HG02885 (cell line): ENCODE results near the gene KRT36.

ENCODE experiments used
- ATAC-seq: cut with Tn5 transposase; IDR thresholded peaks from one replicate; pipeline ENCODE4 v1.9.1; 2021; ENCODE audit warnings: mild to moderate bottlenecking; ENCODE audit not compliant: unreplicated experiment, poor library complexity

KRT36 gene

GRCh38 chr17:41483531-41483930 is 6.2 kb downstream of the KRT36 start:
- ATAC-seq, result no peak

DNA sequence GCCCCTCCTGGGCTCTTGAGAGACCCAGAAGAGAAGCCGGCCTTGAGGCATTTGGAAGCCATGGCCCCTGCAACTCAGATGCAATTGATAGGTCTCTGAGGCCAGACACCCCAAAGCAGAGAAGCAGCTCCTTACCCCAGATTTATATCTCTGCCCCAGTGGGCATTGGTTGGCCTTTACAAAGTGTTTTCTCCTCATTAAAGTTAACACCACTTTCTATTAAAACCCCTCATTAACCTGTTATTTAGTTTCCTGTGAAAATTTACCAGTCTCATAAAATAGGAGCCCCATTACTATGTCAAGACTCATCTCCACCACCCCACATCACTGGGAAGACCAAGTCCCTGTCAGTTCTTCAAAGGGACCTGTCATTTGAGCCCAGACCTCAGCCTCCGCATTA is 8.7 kb downstream of the KRT36 start, which contains the start of gene KRT35:
KRT35 (minus strand) TSS at position 116 of the 400 bp plus-strand sequence; CDS start at position 62, 54 bp downstream.
- no peak for ATAC-seq

DNA sequence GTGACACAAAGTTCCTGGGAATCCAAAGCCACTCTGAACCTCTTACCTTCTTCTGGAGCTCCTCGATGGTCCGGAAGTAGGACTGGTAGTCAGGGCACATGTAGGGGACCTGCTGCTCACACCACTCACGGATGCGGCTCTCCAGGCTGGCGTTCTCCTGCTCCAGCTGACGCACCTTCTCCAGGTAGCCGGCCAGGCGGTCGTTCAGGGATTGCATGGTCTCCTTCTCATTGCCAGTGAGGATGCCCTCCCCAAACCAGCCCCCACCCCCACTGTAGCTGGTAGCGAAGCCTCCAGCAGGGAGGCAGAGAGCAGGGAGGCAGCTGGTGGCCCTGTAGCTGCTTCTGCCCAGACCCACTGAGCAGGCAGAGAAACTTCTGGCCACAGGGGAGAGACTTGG is 9.1 kb downstream of the KRT36 start:
- ATAC-seq, result no peak

- no peak for ATAC-seq
These were observed 9.6 kb downstream of the KRT36 start for GRCh38 chr17:41480136-41480535.

- ATAC-seq, result no peak
These were observed 11.5 kb downstream of the KRT36 start for GRCh38 chr17:41478237-41478636.

DNA sequence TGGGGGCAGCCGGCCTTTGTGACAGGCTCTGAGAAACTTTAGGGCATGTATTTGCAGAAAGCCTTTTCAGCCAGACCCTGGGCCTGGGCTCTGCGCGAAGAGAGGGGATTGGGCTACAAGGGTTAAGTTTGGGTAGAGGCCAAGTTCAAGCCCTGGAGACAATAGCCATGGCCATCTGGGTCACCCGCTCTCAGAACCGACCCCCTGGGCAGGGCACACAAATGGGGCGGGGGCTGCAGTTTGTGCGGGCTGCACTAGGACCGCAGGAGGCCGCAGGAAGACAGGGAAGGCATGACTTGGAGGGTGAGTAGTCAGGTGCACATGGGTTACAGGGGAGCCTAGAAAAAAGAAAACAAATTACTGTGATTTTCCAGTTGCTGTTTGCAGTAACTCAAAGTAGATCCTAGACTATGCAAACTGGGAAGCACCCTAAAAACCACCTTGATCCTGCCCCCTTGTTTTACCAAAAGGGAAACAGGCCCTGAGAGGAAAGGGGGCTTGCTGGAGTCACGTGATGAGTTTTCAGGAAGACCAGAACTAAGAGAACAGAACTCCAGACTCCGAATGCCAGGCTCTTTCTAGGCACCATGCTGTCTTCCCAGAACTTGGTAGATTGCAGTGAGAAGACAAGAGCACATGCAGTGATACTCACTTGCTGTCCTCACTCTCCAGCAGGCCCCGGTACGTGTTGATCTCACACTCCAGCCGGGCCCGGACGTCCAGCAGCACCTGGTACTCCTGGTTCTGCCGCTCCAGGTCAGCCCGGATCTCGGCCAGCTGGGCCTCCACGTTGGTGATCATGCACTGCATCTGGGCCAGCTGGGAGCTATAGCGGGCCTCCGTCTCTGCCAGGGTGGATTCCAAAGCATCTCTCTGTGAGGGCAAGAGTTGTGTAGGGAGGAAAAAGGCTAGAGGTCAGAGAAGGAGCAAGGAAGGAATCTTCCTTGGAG is 12.6 kb downstream of the KRT36 start:
- ATAC-seq, result no peak

DNA sequence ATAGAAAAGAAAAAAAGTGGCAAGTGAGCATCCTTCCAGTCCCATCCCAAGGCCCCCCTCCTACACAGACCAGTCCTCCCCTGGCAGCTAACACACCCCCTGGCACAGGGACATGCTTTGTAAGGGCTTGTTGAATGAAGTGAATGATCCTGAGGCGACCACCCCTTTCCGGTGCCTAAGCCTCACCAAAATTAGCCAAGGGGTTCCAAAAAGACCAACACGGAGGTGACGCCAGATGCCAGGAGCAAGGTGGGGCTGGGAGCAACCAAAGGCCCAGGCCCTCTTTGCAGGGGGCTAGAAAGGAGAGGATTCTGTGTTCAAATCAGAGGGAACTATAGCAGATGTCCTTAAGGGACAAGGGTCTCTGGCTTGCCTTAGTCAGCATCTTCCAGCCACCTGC is 14.3 kb downstream of the KRT36 start:
- no peak for ATAC-seq

- no peak for ATAC-seq
These were observed 14.8 kb downstream of the KRT36 start for GRCh38 chr17:41474863-41475262.

DNA sequence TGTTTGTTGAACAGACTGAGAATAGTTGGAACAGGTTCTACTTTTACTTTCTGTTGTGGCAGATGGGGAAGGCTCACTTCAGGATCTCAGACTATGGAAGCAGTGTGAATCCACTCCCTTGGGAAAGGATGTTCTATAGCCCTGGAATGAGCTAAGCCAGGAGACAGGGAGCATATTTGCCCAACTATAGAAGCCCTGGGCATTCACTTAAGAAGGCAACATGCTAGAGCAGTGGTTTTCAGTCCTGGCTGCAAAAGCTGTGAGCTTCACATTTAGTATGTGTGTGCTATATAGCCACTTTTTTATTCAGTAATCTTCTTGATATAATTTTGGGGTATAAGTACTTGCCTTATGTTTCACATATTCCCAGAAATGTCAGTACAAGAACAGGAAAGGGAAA is 21.4 kb downstream of the KRT36 start:
- no peak for ATAC-seq

- ATAC-seq, result no peak
These were observed 22.1 kb downstream of the KRT36 start for GRCh38 chr17:41467561-41467960.

DNA sequence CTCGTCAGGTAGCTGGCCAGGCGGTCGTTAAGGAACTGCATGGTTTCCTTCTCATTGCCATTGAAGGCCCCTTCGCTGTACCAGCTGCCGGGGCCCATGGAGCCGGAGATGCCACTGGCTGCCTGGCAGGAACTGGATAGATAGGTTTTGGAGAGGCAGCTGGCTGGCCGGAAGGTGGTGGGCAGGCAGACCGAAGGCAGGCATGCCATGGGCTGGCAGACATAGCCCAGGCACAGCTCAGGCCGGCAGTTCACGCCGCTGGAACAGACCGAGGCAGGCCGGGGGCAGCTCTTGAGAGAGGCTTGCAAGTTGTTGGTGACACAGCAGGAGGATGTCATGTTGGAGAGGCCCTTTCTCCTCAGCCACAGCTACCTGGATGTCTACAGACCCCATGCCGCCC is 22.7 kb downstream of the KRT36 start, which contains the start of gene KRT32:
KRT32 (minus strand) TSS at position 399 of the 400 bp plus-strand sequence; CDS start at position 338, 61 bp downstream.
- ATAC-seq, result no peak

DNA sequence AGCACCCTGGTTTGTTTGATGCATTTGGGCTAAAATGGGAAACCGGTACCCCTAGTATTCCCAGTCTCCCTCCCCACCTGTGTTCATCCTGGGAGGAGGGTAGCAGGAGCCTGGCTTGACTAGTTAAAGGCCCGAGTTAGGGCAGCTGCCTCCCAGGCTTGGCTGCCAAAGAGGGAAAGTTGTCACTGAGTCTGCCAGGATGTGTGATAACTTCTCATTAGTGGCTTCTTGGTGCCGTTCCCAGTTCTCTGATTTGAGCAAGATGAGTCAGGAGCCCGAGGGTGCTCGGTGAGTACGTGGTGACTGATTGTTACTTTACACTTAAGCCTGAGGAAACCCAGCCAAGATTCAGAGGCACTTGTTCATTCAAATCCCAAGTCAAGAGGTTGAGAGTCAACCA is 25.0 kb downstream of the KRT36 start:
- ATAC-seq, result no peak

DNA sequence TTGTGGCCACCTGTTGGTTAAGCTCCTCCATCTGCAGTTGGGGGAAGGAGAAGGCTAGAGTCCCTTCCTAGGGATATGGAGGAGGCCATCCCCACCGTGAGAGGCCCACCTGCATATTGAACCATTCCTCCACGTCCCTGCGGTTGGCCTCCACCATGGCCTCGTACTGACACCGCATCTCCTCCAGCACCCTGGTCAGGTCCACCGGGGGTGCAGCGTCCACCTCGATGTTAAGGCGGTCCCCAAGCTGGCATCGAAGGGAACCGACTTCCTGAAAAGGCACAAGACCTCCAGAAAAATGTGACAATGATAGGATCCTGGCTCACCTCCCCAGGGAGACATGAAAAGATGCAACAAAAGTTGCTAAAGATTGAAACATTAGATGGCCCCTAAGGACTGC is 25.5 kb downstream of the KRT36 start:
- no peak for ATAC-seq

DNA sequence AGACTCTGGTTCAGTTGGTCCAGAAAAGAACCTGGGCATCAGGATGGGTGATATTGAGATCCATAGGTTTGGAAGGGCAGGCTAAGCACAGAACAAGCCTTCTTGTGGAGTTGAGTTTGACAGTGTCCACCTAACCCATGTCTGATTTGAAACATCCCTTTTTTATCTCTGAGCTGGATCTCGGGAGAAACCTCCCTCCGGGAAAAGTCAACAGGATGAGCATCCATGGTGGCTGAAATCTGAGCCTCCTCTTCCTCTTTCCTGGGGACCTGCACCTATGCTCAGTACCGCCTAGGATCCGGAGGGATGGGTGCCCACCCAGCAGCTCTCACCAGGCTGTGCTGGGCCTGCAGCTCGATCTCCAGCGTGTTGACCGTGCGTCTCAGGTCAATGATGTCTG is 26.0 kb downstream of the KRT36 start:
- ATAC-seq, result no peak

DNA sequence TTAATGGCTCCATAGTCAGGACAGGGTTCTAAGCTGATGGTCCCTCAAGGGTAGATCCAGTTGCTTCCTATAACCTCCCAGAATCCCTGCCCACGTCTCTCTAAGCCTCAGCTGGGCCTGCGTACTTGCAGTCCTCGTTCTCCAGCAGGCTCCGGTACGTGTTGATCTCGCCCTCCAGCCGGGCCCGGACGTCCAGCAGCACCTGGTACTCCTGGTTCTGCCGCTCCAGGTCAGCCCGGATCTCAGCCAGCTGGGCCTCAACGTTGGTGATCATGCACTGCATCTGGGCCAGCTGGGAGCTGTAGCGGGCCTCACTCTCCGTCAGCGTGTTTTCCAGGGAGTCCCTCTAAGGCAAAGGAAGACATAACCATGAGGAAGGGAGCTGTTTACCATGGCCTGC is 27.0 kb downstream of the KRT36 start:
- no peak for ATAC-seq

DNA sequence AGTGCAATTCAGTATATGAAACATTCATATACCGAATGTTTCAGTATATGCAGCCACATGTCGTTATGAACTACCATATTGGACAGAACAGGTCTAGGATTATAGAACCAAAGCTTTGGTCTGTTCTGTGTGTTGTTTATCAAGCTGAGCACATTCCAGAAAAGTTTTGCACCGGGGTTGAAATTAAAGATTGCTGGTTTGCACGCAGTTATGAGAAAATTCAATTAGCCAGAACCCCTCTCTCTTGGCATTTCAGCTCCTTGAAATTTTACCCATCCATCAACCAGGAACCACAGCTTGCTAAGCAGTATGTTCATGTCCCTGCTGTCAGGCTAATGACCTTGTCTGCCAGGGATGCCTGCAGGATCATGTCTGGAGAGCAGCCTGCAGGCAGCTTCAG is 32.0 kb downstream of the KRT36 start:
- no peak for ATAC-seq

DNA sequence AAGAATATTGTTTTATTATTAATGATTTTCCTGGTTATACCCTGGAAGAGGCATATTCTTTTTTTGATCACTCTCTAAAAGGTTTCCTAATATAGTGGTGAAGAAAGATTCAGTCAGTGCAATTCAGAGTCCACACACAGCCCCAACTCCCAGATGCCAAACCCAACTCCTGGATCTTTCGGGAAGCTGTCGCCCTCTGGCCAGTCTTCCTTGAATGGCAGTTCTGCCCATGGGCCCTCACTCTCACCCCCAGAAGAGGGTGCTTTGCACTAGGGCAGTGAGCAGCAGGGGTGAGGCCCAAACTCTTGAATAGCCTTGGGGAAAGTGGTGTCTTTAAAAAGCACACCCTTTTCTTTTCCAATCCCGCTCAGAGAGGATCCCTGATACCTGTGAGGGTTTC is 33.5 kb downstream of the KRT36 start:
- ATAC-seq, result no peak

- no peak for ATAC-seq
These were observed 34.5 kb downstream of the KRT36 start for GRCh38 chr17:41455236-41455635.

DNA sequence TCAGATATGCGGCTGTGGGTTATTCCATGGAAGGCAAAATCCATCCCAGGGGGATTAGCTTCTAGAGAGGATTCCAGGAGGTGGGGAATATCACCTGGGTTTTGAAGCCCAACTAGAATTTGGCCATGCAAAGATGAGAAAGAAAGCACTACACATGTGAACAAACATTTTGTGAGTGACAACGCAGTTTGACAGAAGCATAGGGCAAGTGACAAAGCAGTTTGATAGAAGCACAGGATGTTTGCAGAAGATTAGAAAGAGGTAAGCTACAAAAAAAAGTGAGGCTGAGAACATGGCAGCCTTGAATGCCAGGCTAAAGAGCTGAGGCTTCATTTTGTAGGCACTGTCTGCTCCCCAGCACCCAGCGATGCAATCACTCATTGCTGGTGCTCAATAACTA is 36.6 kb downstream of the KRT36 start:
- no peak for ATAC-seq

DNA sequence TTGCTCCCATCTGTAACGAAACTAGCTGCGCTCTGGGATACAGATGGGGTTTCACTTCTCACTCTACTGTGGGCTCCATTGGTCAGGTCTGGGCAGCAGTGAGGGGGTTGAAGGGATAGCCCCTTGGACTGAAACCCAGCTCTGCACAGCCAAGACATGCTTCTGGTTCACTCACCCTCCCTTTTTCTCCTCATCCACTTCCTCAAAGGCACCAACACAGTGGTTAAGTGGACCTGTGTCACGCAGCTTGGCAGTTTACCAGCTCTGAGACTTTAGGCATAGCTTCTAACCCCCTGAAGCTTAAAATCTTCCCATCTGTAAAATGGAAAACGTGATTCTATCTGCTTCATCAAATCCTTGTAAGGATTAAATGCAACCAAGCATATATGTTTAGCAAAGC is 37.4 kb downstream of the KRT36 start:
- ATAC-seq, result no peak

GRCh38 chr17:41451154-41451728 is 38.5 kb downstream of the KRT36 start:
- no peak for ATAC-seq

DNA sequence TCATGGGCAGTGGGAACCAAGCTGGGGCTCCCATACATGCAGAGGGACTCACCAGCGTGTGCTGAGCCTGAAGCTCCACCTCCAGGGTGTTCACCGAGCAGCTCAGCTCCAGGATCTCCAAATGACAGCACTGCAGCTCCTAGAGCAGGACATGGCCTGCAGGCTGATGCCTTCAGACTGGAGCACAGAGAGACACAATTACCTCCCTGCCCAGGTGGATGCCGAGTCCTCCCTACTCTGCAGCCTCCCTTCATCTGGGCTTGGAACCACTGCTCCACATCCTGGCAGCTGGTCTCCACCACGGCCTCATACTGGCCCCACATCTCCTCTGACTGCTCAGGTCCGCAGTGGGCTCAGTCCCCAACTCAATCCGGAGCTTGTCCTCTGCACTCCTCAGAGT is 40.7 kb downstream of the KRT36 start:
- no peak for ATAC-seq
